OCI-LY1 (cell line): ENCODE measurements around the gene SCRN1.

Experiments used
- H2AFZ ChIP-seq: fragments of 200-600 bp; sonication (generic), shearing (Covaris generic); 2 replicates; pipeline ENCODE4 v1.6.0; 2014; ENCODE audit warnings: antibody characterized with exemption, mild to moderate bottlenecking, low read length
- H3F3A ChIP-seq: fragments of 200-600 bp; sonication (generic), shearing (Covaris generic); 2 replicates; pipeline ENCODE4 v1.6.0; 2014; ENCODE audit warnings: mild to moderate bottlenecking, antibody characterized with exemption, low read length, moderate library complexity; ENCODE audit not compliant: insufficient read depth
- H3K27ac ChIP-seq: fragments of 200-600 bp; sonication (generic); 2 replicates; pipeline ENCODE4 v1.5.1; 2014; ENCODE audit warnings: low read length, mixed run types, mild to moderate bottlenecking, low read depth; ENCODE audit not compliant: poor library complexity, severe bottlenecking
- H3K27me3 ChIP-seq: fragments of 200-600 bp; sonication (generic); 2 replicates; pipeline ENCODE4 v1.6.0; 2014; ENCODE audit warnings: antibody characterized with exemption, mild to moderate bottlenecking, low read length, moderate library complexity; ENCODE audit not compliant: insufficient read depth
- H3K36me3 ChIP-seq: fragments of 200-600 bp; sonication (generic); 2 replicates; pipeline ENCODE4 v1.6.1; 2014; ENCODE audit warnings: mild to moderate bottlenecking, antibody characterized with exemption, low read length, moderate library complexity, mixed read lengths; ENCODE audit not compliant: insufficient read depth
- H3K4me1 ChIP-seq: fragments of 200-600 bp; sonication (generic); 2 replicates; pipeline ENCODE4 v1.5.1; 2014; ENCODE audit warnings: mild to moderate bottlenecking, low read length, moderate library complexity; ENCODE audit not compliant: insufficient read depth, severe bottlenecking
- H3K4me2 ChIP-seq: fragments of 200-600 bp; sonication (generic), shearing (Covaris generic); 2 replicates; pipeline ENCODE4 v1.6.1; 2014; ENCODE audit warnings: low read length
- H3K4me3 ChIP-seq: fragments of 200-600 bp; sonication (generic); 2 replicates; pipeline ENCODE4 v1.5.1; 2014; ENCODE audit warnings: low read length, low read depth, mild to moderate bottlenecking, mixed read lengths; ENCODE audit not compliant: poor library complexity, severe bottlenecking
- H3K79me2 ChIP-seq: fragments of 200-600 bp; shearing (Covaris generic); 2 replicates; pipeline ENCODE4 v1.6.1; 2016; ENCODE audit warnings: mixed run types, low read length, mixed read lengths; ENCODE audit not compliant: insufficient read depth
- H3K9ac ChIP-seq: fragments of 200-600 bp; sonication (generic), shearing (Covaris generic); 2 replicates; pipeline ENCODE4 v1.6.1; 2014; ENCODE audit warnings: mild to moderate bottlenecking, low read length, mixed read lengths
- H3K9me2 ChIP-seq: fragments of 200-600 bp; sonication (generic), shearing (Covaris generic); 2 replicates; pipeline ENCODE4 v1.6.1; 2014; ENCODE audit warnings: low read depth, mild to moderate bottlenecking, low read length, mixed read lengths
- H3K9me3 ChIP-seq: fragments of 200-600 bp; shearing (Covaris generic); 2 replicates; pipeline ENCODE4 v1.6.1; 2014; ENCODE audit warnings: low read length, mixed read lengths
- H4K20me1 ChIP-seq: fragments of 200-600 bp; sonication (generic), shearing (Covaris generic); 2 replicates; pipeline ENCODE4 v1.6.0; 2016; ENCODE audit warnings: mild to moderate bottlenecking, low read length; ENCODE audit not compliant: insufficient read depth
- EZH2 ChIP-seq: fragments of 200-600 bp; sonication (generic), shearing (Covaris generic); IDR thresholded peaks from 2 replicates; pipeline ENCODE4 v1.8.0; 2017; ENCODE audit warnings: borderline replicate concordance, mixed run types, mild to moderate bottlenecking, antibody characterized with exemption, low read length, moderate library complexity, mixed read lengths
- TF ChIP-seq, protein P1 (sequence below): fragments of 200-600 bp; sonication (generic), shearing (Covaris generic); IDR thresholded peaks from 2 replicates; pipeline ENCODE4 v1.5.1; 2017; ENCODE audit warnings: mild to moderate bottlenecking, antibody characterized with exemption, low read length, moderate library complexity, mixed read lengths

The SCRN1 gene

DNA sequence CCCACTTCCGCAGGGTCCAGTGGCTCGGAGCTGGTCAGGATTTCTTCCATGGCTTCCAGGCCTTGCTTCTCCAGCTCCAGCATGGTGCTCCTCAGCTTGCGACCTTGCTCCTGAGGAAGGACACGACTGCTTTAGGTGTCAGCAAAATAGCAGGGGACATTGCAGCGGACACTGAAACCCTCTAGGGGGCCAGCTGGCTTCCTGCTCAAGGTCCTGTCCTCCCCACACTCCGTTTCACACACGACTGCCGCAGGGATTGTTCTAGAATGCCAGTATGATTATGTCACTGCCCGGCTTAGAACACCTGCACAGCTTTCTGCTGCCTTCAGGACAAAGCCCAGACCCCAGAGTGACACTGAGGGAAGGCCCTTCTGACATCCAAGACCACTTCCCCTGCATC is 65.6 kb downstream of the SCRN1 start:
- TF ChIP-seq, protein P1, sequence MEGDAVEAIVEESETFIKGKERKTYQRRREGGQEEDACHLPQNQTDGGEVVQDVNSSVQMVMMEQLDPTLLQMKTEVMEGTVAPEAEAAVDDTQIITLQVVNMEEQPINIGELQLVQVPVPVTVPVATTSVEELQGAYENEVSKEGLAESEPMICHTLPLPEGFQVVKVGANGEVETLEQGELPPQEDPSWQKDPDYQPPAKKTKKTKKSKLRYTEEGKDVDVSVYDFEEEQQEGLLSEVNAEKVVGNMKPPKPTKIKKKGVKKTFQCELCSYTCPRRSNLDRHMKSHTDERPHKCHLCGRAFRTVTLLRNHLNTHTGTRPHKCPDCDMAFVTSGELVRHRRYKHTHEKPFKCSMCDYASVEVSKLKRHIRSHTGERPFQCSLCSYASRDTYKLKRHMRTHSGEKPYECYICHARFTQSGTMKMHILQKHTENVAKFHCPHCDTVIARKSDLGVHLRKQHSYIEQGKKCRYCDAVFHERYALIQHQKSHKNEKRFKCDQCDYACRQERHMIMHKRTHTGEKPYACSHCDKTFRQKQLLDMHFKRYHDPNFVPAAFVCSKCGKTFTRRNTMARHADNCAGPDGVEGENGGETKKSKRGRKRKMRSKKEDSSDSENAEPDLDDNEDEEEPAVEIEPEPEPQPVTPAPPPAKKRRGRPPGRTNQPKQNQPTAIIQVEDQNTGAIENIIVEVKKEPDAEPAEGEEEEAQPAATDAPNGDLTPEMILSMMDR = no peak
- TF ChIP-seq EZH2 = no peak

GRCh38 chr7:29922921-29923700 is 66.5 kb downstream of the SCRN1 start:
- no peak overlapping the region for H3K9ac ChIP-seq

More for the DNA sequence above, 65.6 kb downstream of the SCRN1 start:
- Histone ChIP-seq H3K4me2 (no peak overlapping the region), H3F3A (no peaks in the 10 kb centered on the region), H3K9me2 (no peaks in the 10 kb centered on the region), H3K4me1 (no peaks in the 10 kb centered on the region), H3K79me2 (no peaks in the 10 kb centered on the region), H3K27me3 (no peaks in the 10 kb centered on the region), H3K9me3 (no peaks in the 10 kb centered on the region), H4K20me1 (no peaks in the 10 kb centered on the region; the same call in 1 of the 2 replicates), H3K4me3 (no peak overlapping the region), H3K36me3 (peaks cover 47% of the 10 kb centered on the region), H3K27ac (no peak overlapping the region), H2AFZ (no peak overlapping the region), H3K9ac (no peak overlapping the region)

GRCh38 chr7:29921404-29922010 is 68.1 kb downstream of the SCRN1 start:
- Histone ChIP-seq H3K79me2 (no peaks in the 10 kb centered on the region), H3K27me3 (no peaks in the 10 kb centered on the region), H3K4me3 (no peak overlapping the region), H3K4me1 (no peaks in the 10 kb centered on the region), H2AFZ (no peak overlapping the region), H3K36me3 (peaks cover 40% of the 10 kb centered on the region), H3K4me2 (no peak overlapping the region), H3K9me2 (no peaks in the 10 kb centered on the region), H4K20me1 (no peaks in the 10 kb centered on the region; the same call in 1 of the 2 replicates), H3K27ac (no peak overlapping the region), H3K9me3 (no peaks in the 10 kb centered on the region), H3K9ac (no peak overlapping the region), H3F3A (no peaks in the 10 kb centered on the region)
- no peak for TF ChIP-seq EZH2
- TF ChIP-seq, protein P1 = peak; percentile 98

More at GRCh38 chr7:29922921-29923700, 66.5 kb downstream of the SCRN1 start:
- Histone ChIP-seq H3K4me2 (no peak overlapping the region), H3K36me3 (peaks cover 40% of the 10 kb centered on the region), H3K4me3 (no peak overlapping the region), H3K79me2 (no peaks in the 10 kb centered on the region), H3K27me3 (no peaks in the 10 kb centered on the region), H3K9me3 (no peaks in the 10 kb centered on the region), H3K9me2 (no peaks in the 10 kb centered on the region), H3F3A (no peaks in the 10 kb centered on the region), H3K4me1 (no peaks in the 10 kb centered on the region), H4K20me1 (no peaks in the 10 kb centered on the region; the same call in 1 of the 2 replicates), H3K27ac (no peak overlapping the region), H2AFZ (no peak overlapping the region)
- TF ChIP-seq, protein P1 = no peak
- no peak for TF ChIP-seq EZH2
